Activated CD4-positive, alpha-beta T cell treated with anti-CD3 and anti-CD28 coated beads for 36 hours (primary cell): ENCODE measurements around the gene MAP4. TPM values are rescaled to one million over a fixed set of nuclear protein-coding genes. Genes with fewer than 3 reads are reported as not detected.
A peak's percentile ranks its signal among the peaks of the same experiment; 100 is the strongest.
"Not testable (repeated sequence)": the region's sequence is repeated elsewhere in the genome, so short reads cannot be mapped to it uniquely, and the experiment has no call there.

ENCODE experiments used
- ATAC-seq: fragments of 200-7000 bp; cut with Tn5 transposase; one replicate; pipeline ENCODE4 v1.10.0; 2021; ENCODE audit warnings: mild to moderate bottlenecking, moderate library complexity
- CTCF ChIA-PET: fragments of 350-600 bp; sonication (Branson Sonifier 250); formaldehyde crosslinking; loops from one replicate; lab custom pipeline; 2021; ENCODE audit warnings: antibody characterized with exemption; lab: Charles Lee
- POLR2A ChIA-PET: fragments of 350-600 bp; sonication (Branson Sonifier 250); formaldehyde crosslinking; loops from one replicate; lab custom pipeline; 2021; ENCODE audit warnings: antibody characterized with exemption, inconsistent platforms; lab: Charles Lee
- DNase-seq: peaks from one replicate; pipeline ENCODE4 v3.0.0-alpha.2; 2020
- H3K27ac Mint-ChIP-seq: one replicate; pipeline ENCODE4 v1.8.0; 2021; ENCODE audit warnings: mixed read lengths
- H3K27me3 Mint-ChIP-seq: one replicate; pipeline ENCODE4 v1.8.0; 2021; ENCODE audit warnings: mixed read lengths
- H3K36me3 Mint-ChIP-seq: one replicate; pipeline ENCODE4 v1.8.0; 2021; ENCODE audit warnings: low read depth, mixed read lengths
- H3K4me1 Mint-ChIP-seq: one replicate; pipeline ENCODE4 v1.8.0; 2021; ENCODE audit warnings: mixed read lengths
- H3K4me3 Mint-ChIP-seq: one replicate; pipeline ENCODE4 v1.8.0; 2021; ENCODE audit warnings: mild to moderate bottlenecking, moderate library complexity, mixed read lengths
- H3K9me3 Mint-ChIP-seq: one replicate; pipeline ENCODE4 v1.8.0; 2021; ENCODE audit warnings: low read depth, mixed read lengths
- intact Hi-C, 2 experiments: fragments of 100-400 bp; cut with DNase I in 1 of 2; cut with micrococcal nuclease in 1 of 2; formaldehyde crosslinking; loops; one replicate each; pipeline versions ENCODE4 v1.14.2 to v1.15.1; 2022 to 2024; cut with DNase I, micrococcal nuclease
- total RNA-seq, 2 experiments: library from RNA; stranded (reverse); gene quantifications; one replicate each; pipeline ENCODE4 v1.2.3, GENCODE V29; 2021

The MAP4 gene
- total RNA-seq, 2 experiments from 2014 or later: 115 to 119 TPM

DNA sequence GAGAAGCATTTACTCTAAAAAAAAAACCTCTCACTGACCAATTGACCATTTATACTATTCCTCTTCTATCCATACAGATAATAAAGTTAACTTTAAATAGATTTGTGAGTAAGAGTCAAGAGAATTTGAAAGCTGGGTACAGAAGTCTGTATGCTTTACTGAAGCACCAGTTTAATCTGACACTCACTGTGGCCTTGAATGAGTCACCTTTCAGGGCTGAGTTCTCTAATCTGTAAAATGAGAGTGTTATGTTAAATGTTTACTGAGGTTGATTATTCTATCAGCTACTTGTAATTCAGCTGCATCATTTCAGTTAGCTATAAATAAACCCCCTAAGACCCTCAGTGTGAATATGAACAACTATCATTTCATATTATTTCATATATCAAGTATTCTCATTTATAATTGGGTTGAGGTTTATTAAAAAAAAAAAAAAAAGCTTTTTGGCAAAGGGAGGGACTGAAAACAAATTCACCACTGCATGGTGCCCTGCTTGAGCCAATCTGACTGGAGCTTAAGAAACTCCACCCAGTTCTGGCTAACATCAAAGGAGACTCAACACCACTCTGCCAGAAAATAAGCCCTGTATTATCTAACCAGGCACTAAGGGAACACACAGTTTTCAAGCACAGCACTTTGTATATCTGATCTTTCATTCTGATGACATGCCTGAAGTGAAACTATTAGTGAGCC, 2.8 kb downstream of the MAP4 start:
- Mint-ChIP-seq H3K9me3 (no peaks in the 10 kb centered on the region), H3K27me3 (no peaks in the 10 kb centered on the region), H3K36me3 (peaks cover 5% of the 10 kb centered on the region), H3K4me1 (peaks cover 41% of the 10 kb centered on the region), H3K4me3 (no peak overlapping the region), H3K27ac (no peak overlapping the region)
- DNase-seq (no peak), ATAC-seq (peak; percentile 90)
- CTCF ChIA-PET: interaction anchor here (1.0 to 1.7 kb wide), 4 partner anchors 20 to 145 kb away, joined by 3 to 6 read pairs (median 4); no protein-coding TSS in a partner anchor
- POLR2A ChIA-PET: no interaction called here
- intact Hi-C loops: no loop called here

DNA sequence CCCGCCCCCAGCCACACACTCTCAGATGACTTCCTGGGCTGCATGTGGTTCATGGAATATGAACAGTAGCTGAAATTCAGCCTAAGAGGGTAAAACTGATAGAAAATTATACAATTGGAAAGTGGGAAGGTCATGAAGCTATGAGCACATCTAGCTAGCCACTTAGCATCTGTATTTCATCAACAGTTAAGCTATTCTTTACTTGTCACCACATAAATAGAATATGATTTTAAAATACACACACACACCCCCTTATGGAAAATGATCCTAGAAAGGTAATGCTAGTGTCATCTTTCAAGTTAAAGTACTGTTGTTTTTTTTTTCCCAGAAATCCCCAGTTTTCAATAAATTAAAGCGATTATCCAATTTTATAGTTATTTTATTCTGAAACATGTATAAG, 3.6 kb downstream of the MAP4 start:
- no peaks in the 10 kb centered on the region for H3K27me3 Mint-ChIP-seq
- no peaks in the 10 kb centered on the region for H3K9me3 Mint-ChIP-seq
- H3K36me3 Mint-ChIP-seq: peaks cover 5% of the 10 kb centered on the region
- H3K4me3 Mint-ChIP-seq: no peak overlapping the region
- no peak overlapping the region for H3K27ac Mint-ChIP-seq
- CTCF ChIA-PET: interaction anchor here (0.6 to 1.5 kb wide), 5 partner anchors 21 to 1004 kb away, joined by 3 to 5 read pairs (median 3); no protein-coding TSS in a partner anchor
- peaks cover 39% of the 10 kb centered on the region for H3K4me1 Mint-ChIP-seq
- intact Hi-C loops: no loop called here
- DNase-seq: no peak
- POLR2A ChIA-PET: interaction anchor here (0.6 to 0.7 kb wide), 2 partner anchors 176 to 181 kb away, joined by 3 read pairs; no protein-coding TSS in a partner anchor
- no peak for ATAC-seq

DNA sequence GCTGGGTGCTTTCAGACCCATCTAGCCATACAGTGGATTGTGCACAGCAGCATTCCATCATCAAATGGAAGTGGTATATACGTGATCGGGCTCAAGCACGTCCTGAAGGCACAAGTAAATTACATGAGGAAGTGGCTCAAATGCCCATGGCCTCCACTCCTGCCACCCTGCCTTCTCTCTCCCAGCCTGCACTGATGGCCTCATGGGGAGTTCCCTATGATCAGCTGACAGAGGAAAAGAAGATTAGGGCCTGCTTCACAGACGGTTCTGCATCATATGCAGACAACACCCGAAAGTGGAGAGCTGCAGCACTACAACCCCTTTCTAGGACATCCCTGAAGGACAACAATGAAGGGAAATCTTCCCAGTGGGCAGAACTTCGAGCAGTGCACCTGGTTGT, 8.2 kb downstream of the MAP4 start:
- H3K4me1 Mint-ChIP-seq, H3K27me3 Mint-ChIP-seq, ATAC-seq, intact Hi-C loops, DNase-seq, H3K9me3 Mint-ChIP-seq, POLR2A ChIA-PET, H3K36me3 Mint-ChIP-seq, H3K27ac Mint-ChIP-seq, CTCF ChIA-PET, H3K4me3 Mint-ChIP-seq: not testable (repeated sequence)

DNA sequence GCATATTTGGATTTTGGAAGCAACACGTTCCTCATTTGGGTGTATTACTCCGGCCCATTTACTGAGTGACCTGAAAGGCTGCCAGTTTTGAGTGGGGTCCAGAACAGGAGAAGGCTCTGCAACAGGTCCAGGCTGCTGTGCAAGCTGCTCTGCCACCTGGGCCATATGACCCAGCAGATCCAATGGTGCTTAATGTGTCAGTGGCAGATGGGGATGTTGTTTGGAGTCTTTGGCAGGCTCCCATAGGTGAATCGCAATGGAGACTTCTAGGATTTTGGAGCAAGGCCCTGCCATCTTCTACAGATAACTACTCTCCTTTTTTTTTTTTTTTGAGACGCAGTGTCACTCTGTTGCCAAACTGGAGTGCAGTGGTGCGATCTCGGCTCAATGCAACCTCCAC, 8.9 kb downstream of the MAP4 start:
- H3K36me3 Mint-ChIP-seq, H3K4me1 Mint-ChIP-seq, H3K4me3 Mint-ChIP-seq, H3K27me3 Mint-ChIP-seq, CTCF ChIA-PET, intact Hi-C loops, ATAC-seq, H3K9me3 Mint-ChIP-seq, H3K27ac Mint-ChIP-seq, DNase-seq, POLR2A ChIA-PET: not testable (repeated sequence)

DNA sequence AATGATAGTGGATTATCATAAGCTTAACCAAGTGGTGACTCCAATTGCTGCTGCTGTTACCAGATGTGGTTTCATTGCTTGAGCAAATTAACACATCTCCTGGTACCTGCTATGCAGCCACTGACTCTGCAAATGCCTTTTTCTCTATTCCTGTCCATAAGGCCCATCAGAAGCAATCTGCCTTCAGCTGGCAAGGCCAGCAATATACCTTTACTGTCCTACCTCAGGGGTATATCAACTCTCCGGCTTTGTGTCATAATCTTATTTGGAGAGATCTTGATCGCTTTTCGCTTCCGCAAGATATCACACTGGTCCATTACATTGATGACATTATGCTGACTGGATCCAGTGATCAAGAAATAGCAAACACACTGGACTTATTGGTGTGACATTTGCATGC, 9.4 kb downstream of the MAP4 start:
- ATAC-seq, POLR2A ChIA-PET, H3K4me1 Mint-ChIP-seq, intact Hi-C loops, H3K27me3 Mint-ChIP-seq, H3K4me3 Mint-ChIP-seq, H3K36me3 Mint-ChIP-seq, H3K9me3 Mint-ChIP-seq, H3K27ac Mint-ChIP-seq, DNase-seq: not testable (repeated sequence)
- CTCF ChIA-PET: interaction anchor here (1.4 kb wide), 1 partner anchor 169 kb away, joined by 3 read pairs; no protein-coding TSS in a partner anchor

DNA sequence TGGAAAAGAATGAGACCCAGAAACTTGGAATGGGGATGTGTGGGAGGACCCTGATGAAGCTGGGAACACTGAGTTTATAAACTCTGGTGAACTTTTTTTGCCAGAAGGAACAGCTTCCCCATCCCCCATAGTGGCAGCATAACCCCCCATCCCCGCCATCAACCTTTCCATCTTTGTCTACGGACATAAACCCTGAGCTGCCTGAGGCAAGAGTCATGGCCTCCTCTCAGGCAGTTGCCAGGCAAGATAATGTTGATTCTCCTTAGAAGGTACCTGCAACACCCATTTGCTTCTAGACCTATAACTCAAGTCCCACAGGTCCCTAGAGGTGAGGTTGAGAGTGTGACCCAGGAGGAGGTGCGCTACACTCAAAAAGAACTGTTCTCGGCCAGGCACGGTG, 11.5 kb downstream of the MAP4 start:
- Mint-ChIP-seq H3K9me3 (no peaks in the 10 kb centered on the region), H3K27me3 (no peaks in the 10 kb centered on the region), H3K27ac (no peak overlapping the region), H3K4me1 (no peaks in the 10 kb centered on the region), H3K4me3 (no peak overlapping the region), H3K36me3 (peaks cover 3% of the 10 kb centered on the region)
- no peak for DNase-seq
- ATAC-seq: no peak
- ChIA-PET POLR2A (no interaction called here), CTCF (interaction anchor here (1.0 kb wide), 1 partner anchor 15 kb away, joined by 3 read pairs; no protein-coding TSS in a partner anchor)
- intact Hi-C loops: no loop called here

DNA sequence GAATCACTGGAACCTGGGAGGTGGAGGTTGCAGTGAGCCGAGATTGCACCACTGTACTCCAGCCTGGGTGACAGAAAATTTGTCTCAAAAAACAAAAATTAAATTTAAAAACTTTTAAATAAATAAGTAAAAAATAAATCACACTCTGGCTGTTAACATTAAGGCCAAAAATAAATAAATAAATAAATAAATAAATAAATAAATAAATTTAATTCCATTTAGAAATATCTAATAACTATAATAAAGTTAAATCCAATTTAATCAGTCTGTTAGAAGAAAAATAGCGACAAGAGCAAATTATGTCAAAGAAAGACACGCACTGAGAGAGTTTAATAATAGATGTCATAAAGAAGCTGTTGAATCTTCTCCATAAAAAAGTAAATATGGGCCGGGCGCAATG, 13.4 kb downstream of the MAP4 start:
- ChIA-PET POLR2A (no interaction called here), CTCF (interaction anchor here (0.8 to 1.4 kb wide), 2 partner anchors 10 to 13 kb away, joined by 4 to 6 read pairs; no protein-coding TSS in a partner anchor)
- no peak for DNase-seq
- Mint-ChIP-seq H3K9me3 (no peaks in the 10 kb centered on the region), H3K27ac (no peak overlapping the region), H3K4me1 (no peaks in the 10 kb centered on the region), H3K27me3 (no peaks in the 10 kb centered on the region), H3K4me3 (no peak overlapping the region), H3K36me3 (no peaks in the 10 kb centered on the region)
- no peak for ATAC-seq
- intact Hi-C loops: no loop called here

DNA sequence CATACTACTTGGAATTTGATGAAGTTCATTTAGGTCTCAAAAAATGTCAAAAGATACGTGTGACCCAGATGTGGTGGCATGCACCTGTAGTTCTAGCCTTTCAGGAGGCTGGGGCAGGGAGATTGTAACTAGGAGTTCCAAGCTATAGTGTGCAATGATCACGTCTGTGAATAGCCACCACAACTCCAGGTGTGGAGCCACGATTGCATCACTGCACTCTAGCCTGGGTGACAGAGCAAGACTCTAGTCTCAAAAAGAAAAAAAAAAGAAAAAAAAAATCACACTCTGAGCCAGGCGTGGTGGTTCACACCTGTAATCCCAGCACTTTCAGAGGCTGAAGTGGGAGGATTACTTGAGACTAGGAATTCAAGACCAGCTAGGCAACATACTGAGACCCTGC, 14.2 kb downstream of the MAP4 start:
- no peaks in the 10 kb centered on the region for H3K36me3 Mint-ChIP-seq
- H3K4me3 Mint-ChIP-seq: no peak overlapping the region
- intact Hi-C loops: no loop called here
- DNase-seq (peak; percentile 17), ATAC-seq (no peak)
- no peaks in the 10 kb centered on the region for H3K9me3 Mint-ChIP-seq
- CTCF ChIA-PET: interaction anchor here (1.4 kb wide), 1 partner anchor 13 kb away, joined by 6 read pairs; no protein-coding TSS in a partner anchor
- POLR2A ChIA-PET: no interaction called here
- no peaks in the 10 kb centered on the region for H3K27me3 Mint-ChIP-seq
- H3K27ac Mint-ChIP-seq: no peak overlapping the region
- peaks cover under 1% of the 10 kb centered on the region for H3K4me1 Mint-ChIP-seq

DNA sequence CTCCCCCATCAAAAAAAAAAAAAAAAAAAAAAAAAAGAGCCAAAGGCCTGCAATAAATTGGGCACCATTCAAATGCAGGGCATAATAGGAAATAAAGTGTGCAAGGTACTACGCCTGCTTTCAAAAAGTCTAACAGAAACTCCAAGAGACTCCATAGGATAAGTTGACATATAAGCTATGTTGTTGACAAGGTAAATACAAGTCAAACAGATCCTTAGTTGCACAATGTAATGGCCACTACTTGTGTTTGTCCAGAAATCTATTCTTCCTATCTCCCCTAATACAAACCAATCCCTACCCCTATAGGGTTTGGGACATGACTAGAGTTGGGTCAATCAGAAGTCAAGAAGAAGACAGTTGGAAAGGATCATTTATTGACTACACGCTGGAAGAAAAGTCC, 16.0 kb downstream of the MAP4 start:
- DNase-seq: no peak
- H3K4me1 Mint-ChIP-seq: peaks cover 10% of the 10 kb centered on the region
- no peak overlapping the region for H3K27ac Mint-ChIP-seq
- POLR2A ChIA-PET: interaction anchor here (0.6 kb wide), 1 partner anchor 163 kb away, joined by 3 read pairs; no protein-coding TSS in a partner anchor
- H3K27me3 Mint-ChIP-seq: no peaks in the 10 kb centered on the region
- ATAC-seq: no peak
- intact Hi-C loops: no loop called here
- H3K4me3 Mint-ChIP-seq: no peak overlapping the region
- peaks cover 6% of the 10 kb centered on the region for H3K36me3 Mint-ChIP-seq
- CTCF ChIA-PET: interaction anchor here (0.6 to 4.3 kb wide), 2 partner anchors 10 to 81 kb away, joined by 3 to 21 read pairs; no protein-coding TSS in a partner anchor
- no peaks in the 10 kb centered on the region for H3K9me3 Mint-ChIP-seq

DNA sequence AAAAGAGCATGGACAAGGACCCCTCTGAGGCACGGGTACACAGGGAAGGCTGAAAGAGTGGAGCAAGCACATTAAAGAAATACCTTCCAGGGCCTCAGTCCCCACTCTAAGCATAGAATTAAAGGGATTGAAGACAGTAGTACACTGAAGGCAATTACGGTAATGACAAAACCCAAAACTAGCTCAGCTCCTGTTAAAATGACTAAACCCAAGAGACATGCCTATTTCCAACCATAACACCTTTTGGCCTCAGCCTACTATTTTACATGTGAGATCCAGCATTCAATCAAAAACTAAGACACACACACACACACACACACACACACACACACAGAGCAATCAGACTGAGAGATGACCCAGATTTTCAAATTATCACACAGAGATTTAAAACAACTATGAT, 19.8 kb downstream of the MAP4 start:
- POLR2A ChIA-PET: interaction anchor here (0.6 kb wide), 1 partner anchor 200 kb away, joined by 6 read pairs; no protein-coding TSS in a partner anchor
- ATAC-seq (peak; percentile 70), DNase-seq (no peak)
- H3K9me3 Mint-ChIP-seq: no peaks in the 10 kb centered on the region
- H3K4me3 Mint-ChIP-seq: no peak overlapping the region
- H3K27me3 Mint-ChIP-seq: no peaks in the 10 kb centered on the region
- H3K4me1 Mint-ChIP-seq: peaks cover 10% of the 10 kb centered on the region
- H3K27ac Mint-ChIP-seq: no peak overlapping the region
- intact Hi-C loops: no loop called here
- H3K36me3 Mint-ChIP-seq: peaks cover 8% of the 10 kb centered on the region
- CTCF ChIA-PET: interaction anchor here (0.6 to 1.5 kb wide), 3 partner anchors 12 to 285 kb away, joined by 3 to 6 read pairs (median 3); no protein-coding TSS in a partner anchor

DNA sequence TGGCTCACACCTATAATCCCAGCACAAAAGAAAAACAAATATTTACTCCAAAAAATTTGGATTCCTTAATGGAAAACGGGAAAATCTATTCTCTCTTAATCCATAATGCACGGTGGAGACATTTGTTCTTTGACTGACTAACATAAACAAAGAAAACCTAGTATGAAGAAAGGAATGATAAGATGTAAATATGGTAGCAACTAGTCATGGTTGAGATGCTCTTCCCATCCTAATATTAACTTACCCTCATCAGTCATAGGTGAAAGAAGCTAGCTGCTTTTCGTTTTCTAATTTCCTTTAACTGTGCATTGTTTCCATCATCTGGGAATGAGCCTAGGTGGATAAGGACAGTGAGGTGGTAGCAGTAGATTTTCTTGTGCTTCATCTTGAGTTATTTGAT, 22.0 kb downstream of the MAP4 start:
- ATAC-seq (no peak), DNase-seq (no peak)
- ChIA-PET POLR2A (no interaction called here), CTCF (interaction anchor here (0.9 to 1.2 kb wide), 2 partner anchors 14 to 17 kb away, joined by 3 to 4 read pairs; no protein-coding TSS in a partner anchor)
- H3K36me3 Mint-ChIP-seq: peaks cover 8% of the 10 kb centered on the region
- H3K27me3 Mint-ChIP-seq: no peaks in the 10 kb centered on the region
- H3K4me3 Mint-ChIP-seq: no peak overlapping the region
- H3K9me3 Mint-ChIP-seq: no peaks in the 10 kb centered on the region
- intact Hi-C loops: no loop called here
- no peak overlapping the region for H3K27ac Mint-ChIP-seq
- peaks cover 16% of the 10 kb centered on the region for H3K4me1 Mint-ChIP-seq
